CD4-positive, alpha-beta T cell (primary cell): ENCODE data around the gene CRB1. TPM values are rescaled to one million over a fixed set of nuclear protein-coding genes. Genes with fewer than 3 reads are reported as not detected.

Experiments
- ATAC-seq: fragments of 200-7000 bp; cut with Tn5 transposase; one replicate; pipeline ENCODE4 v1.10.0; 2022; ENCODE audit warnings: mild to moderate bottlenecking; ENCODE audit not compliant: poor library complexity
- CTCF ChIA-PET: fragments of 350-600 bp; sonication (Branson Sonifier 250); formaldehyde crosslinking; loops from one replicate; lab custom pipeline; 2021; ENCODE audit warnings: antibody characterized with exemption, inconsistent platforms; lab: Charles Lee
- POLR2A ChIA-PET: fragments of 350-600 bp; sonication (Branson Sonifier 250); formaldehyde crosslinking; loops from one replicate; lab custom pipeline; 2021; ENCODE audit warnings: antibody characterized with exemption, inconsistent platforms; lab: Charles Lee
- DNase-seq, 14 experiments: peaks; one replicate each; pipeline ENCODE4 v3.0.0-alpha.2; 2013 to 2020; ENCODE audit warnings: mixed read lengths in 2 of 14
- H3K27ac ChIP-seq, 2 donors: one replicate each; pipeline versions ENCODE4 v1.5.1 to v1.7.0; 2013; ENCODE audit warnings: low read length in 2 of 2, low read depth in 1 of 2, mild to moderate bottlenecking in 1 of 2
- H3K27me3 ChIP-seq, 2 experiments: 1 replicate in 1 of 2; 2 replicates in 1 of 2; pipeline versions ENCODE4 v1.6.1 to v1.7.0; 2013; ENCODE audit warnings: low read length in 2 of 2, control low read depth in 1 of 2, mild to moderate bottlenecking in 1 of 2, moderate library complexity in 1 of 2; ENCODE audit not compliant: insufficient read depth in 2 of 2, control insufficient read depth in 1 of 2
- H3K36me3 ChIP-seq: one replicate; pipeline ENCODE4 v1.6.1; 2013; ENCODE audit warnings: low read length, control low read depth; ENCODE audit not compliant: insufficient read depth
- H3K4me1 ChIP-seq: one replicate; pipeline ENCODE4 v1.6.1; 2013; ENCODE audit warnings: low read length, control low read depth; ENCODE audit not compliant: insufficient read depth
- H3K4me3 ChIP-seq: one replicate; pipeline ENCODE4 v1.5.1; 2013; ENCODE audit warnings: mild to moderate bottlenecking, low read length, moderate library complexity
- H3K9me3 ChIP-seq, 2 experiments: 1 replicate in 1 of 2; 2 replicates in 1 of 2; pipeline versions ENCODE4 v1.6.1 to v1.7.0; 2013; ENCODE audit warnings: low read length in 2 of 2, mild to moderate bottlenecking in 2 of 2, control low read depth in 1 of 2, moderate library complexity in 1 of 2; ENCODE audit not compliant: control insufficient read depth in 1 of 2, insufficient read depth in 1 of 2
- H3K27ac Mint-ChIP-seq: one replicate; pipeline ENCODE4 v1.8.0; 2020; ENCODE audit warnings: mixed read lengths
- H3K27me3 Mint-ChIP-seq: one replicate; pipeline ENCODE4 v1.8.0; 2021; ENCODE audit warnings: mixed read lengths
- H3K36me3 Mint-ChIP-seq: one replicate; pipeline ENCODE4 v1.8.0; 2021; ENCODE audit warnings: low read depth, mixed read lengths
- H3K4me1 Mint-ChIP-seq: one replicate; pipeline ENCODE4 v1.8.0; 2021; ENCODE audit warnings: low read depth, mixed read lengths
- H3K4me3 Mint-ChIP-seq: one replicate; pipeline ENCODE4 v1.8.0; 2020; ENCODE audit warnings: mild to moderate bottlenecking, mixed read lengths
- H3K9me3 Mint-ChIP-seq: one replicate; pipeline ENCODE4 v1.8.0; 2020; ENCODE audit warnings: mixed read lengths
- CTCF ChIP-seq: fragments of 200-600 bp; IDR thresholded peaks from one replicate; pipeline ENCODE4 v1.8.0; 2022; ENCODE audit warnings: antibody characterized with exemption, mild to moderate bottlenecking
- intact Hi-C, 2 experiments: fragments of 100-400 bp; cut with DNase I in 1 of 2; cut with micrococcal nuclease in 1 of 2; formaldehyde crosslinking; loops; one replicate each; pipeline versions ENCODE4 v1.15.1 to v1.9.0; 2023 to 2025; cut with DNase I, micrococcal nuclease
- total RNA-seq, 174 experiments: library from RNA in 2 of 174; stranded (reverse) in 2 of 174; gene quantifications; one replicate each; pipeline ENCODE4 v1.2.3 and lab custom pipeline; 2021 to 2026

The CRB1 gene
- total RNA-seq, 2 experiments from 2014 or later: 0.17 to 0.25 TPM

GRCh38 chr1:197272791-197273190 is 4.7 kb downstream of the CRB1 start:
- H3K4me1 Mint-ChIP-seq: no peaks in the 10 kb centered on the region
- POLR2A ChIA-PET: no interaction called here
- CTCF ChIA-PET: no interaction called here
- H3K4me3 ChIP-seq: no peak overlapping the region
- H3K4me3 Mint-ChIP-seq: no peak overlapping the region
- no peaks in the 10 kb centered on the region for H3K36me3 Mint-ChIP-seq
- H3K27ac Mint-ChIP-seq: no peak overlapping the region
- DNase-seq: no peak
- no peak for ATAC-seq
- intact Hi-C loops: no loop called here
- no peaks in the 10 kb centered on the region for H3K27me3 Mint-ChIP-seq
- H3K9me3 ChIP-seq: no peaks in the 10 kb centered on the region
- H3K9me3 Mint-ChIP-seq: no peaks in the 10 kb centered on the region
- H3K27ac ChIP-seq: no peak overlapping the region
- no peaks in the 10 kb centered on the region for H3K4me1 ChIP-seq
- TF ChIP-seq CTCF: no peak
- no peaks in the 10 kb centered on the region for H3K36me3 ChIP-seq
- H3K27me3 ChIP-seq: no peaks in the 10 kb centered on the region

DNA sequence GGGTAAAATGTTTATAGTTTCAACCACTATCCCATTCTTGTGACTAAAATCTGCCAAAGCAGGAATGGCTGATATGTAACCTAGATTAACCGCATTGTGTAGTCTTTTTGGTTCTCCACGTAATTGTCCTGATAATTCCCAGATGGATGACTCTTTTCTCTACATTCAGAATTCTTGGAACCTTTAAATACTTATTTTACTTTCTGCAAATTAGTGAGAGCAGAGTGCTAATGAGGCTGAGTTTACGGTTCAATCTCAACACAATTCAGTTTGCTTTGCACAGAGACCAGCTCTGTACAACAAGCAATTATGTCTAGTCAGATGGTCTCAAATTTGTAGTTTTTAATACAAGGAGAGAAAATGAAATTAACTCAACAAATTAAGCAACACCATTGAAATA is 9.1 kb downstream of the CRB1 start:
- ChIA-PET CTCF (no interaction called here), POLR2A (no interaction called here)
- no peaks in the 10 kb centered on the region for H3K36me3 Mint-ChIP-seq
- Histone ChIP-seq H3K4me1 (no peaks in the 10 kb centered on the region), H3K36me3 (no peaks in the 10 kb centered on the region), H3K27ac (no peak overlapping the region), H3K27me3 (peaks cover 0 to 2% of the 10 kb centered on the region in 2 experiments), H3K4me3 (no peak overlapping the region), H3K9me3 (no peaks in the 10 kb centered on the region)
- ATAC-seq: no peak
- H3K27ac Mint-ChIP-seq: no peak overlapping the region
- no peaks in the 10 kb centered on the region for H3K27me3 Mint-ChIP-seq
- no peaks in the 10 kb centered on the region for H3K9me3 Mint-ChIP-seq
- no peaks in the 10 kb centered on the region for H3K4me1 Mint-ChIP-seq
- H3K4me3 Mint-ChIP-seq: no peak overlapping the region
- no peak for TF ChIP-seq CTCF
- intact Hi-C loops: no loop called here
- DNase-seq: no peak

GRCh38 chr1:197284325-197284724 is 16.3 kb downstream of the CRB1 start:
- DNase-seq (no peak), ATAC-seq (no peak)
- ChIA-PET POLR2A (no interaction called here), CTCF (no interaction called here)
- Mint-ChIP-seq H3K27ac (no peak overlapping the region), H3K4me1 (no peaks in the 10 kb centered on the region), H3K36me3 (no peaks in the 10 kb centered on the region), H3K9me3 (no peaks in the 10 kb centered on the region), H3K27me3 (peaks cover 4% of the 10 kb centered on the region), H3K4me3 (no peak overlapping the region)
- intact Hi-C loops: no loop called here
- Histone ChIP-seq H3K36me3 (no peaks in the 10 kb centered on the region), H3K27ac (no peak overlapping the region), H3K9me3 (no peaks in the 10 kb centered on the region), H3K4me1 (no peaks in the 10 kb centered on the region), H3K4me3 (no peak overlapping the region), H3K27me3 (peaks cover 0 to 2% of the 10 kb centered on the region in 2 experiments)
- no peak for TF ChIP-seq CTCF
